GM12801 (cell line): ENCODE measurements around the gene RETREG2.

ENCODE experiments used
- TF ChIP-seq, protein P1 (sequence below): IDR thresholded peaks from one replicate; pipeline ENCODE4 v1.5.1; 2011; ENCODE audit warnings: control low read depth; ENCODE audit not compliant: insufficient read length; ENCODE audit errors: extremely low read depth

The RETREG2 gene

DNA sequence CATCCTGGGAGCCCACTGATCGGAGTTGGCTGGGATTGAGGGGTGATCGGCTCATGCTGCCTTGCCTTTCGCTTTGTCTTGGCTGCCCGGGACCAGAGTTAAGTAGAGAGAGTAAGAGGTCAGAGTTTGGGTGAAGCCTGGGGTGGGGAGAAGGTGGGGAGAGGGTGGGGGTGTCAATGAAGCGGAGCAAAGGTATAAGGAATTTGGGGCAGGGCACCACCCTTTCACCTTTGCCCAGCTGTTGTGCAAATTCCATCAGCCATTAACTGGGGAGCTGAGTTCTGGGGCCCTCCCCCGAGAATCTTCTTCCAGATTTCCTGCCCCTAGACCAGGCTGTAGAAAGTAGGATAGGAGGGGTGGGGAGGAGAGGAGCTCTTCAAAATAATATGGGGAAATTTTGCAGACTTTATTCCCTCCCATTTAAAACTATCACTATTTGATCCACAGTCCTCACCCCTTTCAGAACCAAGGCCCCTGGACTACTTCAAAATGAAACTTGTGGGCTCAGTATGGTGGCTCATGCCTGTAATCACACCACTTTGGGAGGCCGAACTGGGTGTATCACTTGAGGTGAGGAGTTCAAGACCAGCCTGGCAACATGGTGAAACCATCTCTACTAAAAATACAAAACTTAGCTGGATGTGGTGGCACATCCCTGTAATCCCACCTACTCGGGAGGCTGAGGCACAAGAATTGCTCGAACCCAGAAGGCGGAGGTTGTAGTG lies 8.0 kb upstream of the RETREG2 start, which contains the start of gene SLC23A3:
Gene SLC23A3, minus strand, starts transcription at position 100 of the 725 bp plus-strand sequence. Its CDS starts 45 bp downstream, at position 55.
- TF ChIP-seq, protein P1, sequence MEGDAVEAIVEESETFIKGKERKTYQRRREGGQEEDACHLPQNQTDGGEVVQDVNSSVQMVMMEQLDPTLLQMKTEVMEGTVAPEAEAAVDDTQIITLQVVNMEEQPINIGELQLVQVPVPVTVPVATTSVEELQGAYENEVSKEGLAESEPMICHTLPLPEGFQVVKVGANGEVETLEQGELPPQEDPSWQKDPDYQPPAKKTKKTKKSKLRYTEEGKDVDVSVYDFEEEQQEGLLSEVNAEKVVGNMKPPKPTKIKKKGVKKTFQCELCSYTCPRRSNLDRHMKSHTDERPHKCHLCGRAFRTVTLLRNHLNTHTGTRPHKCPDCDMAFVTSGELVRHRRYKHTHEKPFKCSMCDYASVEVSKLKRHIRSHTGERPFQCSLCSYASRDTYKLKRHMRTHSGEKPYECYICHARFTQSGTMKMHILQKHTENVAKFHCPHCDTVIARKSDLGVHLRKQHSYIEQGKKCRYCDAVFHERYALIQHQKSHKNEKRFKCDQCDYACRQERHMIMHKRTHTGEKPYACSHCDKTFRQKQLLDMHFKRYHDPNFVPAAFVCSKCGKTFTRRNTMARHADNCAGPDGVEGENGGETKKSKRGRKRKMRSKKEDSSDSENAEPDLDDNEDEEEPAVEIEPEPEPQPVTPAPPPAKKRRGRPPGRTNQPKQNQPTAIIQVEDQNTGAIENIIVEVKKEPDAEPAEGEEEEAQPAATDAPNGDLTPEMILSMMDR = no peak

DNA sequence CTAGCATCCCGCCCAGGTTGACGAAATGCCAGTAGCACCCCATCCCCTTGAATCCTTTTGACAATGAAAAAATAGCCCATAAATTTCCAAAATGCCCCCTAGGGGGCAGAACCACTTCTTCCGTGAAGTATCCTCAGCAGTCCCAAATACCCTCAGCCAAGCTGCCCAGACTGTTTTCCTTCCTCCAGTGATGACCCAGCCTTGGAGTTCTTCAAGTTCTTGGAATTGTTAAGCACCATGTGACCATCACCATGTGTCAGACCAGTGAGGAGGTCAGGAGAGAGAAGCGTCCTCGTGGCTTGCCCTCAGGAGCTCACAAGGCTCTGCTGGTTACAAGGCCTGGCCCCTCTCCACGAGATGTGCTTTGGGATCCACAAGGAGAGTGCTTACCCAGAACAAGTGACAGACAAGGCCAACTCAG lies 6.8 kb upstream of the RETREG2 start:
- TF ChIP-seq, protein P1 = no peak

DNA sequence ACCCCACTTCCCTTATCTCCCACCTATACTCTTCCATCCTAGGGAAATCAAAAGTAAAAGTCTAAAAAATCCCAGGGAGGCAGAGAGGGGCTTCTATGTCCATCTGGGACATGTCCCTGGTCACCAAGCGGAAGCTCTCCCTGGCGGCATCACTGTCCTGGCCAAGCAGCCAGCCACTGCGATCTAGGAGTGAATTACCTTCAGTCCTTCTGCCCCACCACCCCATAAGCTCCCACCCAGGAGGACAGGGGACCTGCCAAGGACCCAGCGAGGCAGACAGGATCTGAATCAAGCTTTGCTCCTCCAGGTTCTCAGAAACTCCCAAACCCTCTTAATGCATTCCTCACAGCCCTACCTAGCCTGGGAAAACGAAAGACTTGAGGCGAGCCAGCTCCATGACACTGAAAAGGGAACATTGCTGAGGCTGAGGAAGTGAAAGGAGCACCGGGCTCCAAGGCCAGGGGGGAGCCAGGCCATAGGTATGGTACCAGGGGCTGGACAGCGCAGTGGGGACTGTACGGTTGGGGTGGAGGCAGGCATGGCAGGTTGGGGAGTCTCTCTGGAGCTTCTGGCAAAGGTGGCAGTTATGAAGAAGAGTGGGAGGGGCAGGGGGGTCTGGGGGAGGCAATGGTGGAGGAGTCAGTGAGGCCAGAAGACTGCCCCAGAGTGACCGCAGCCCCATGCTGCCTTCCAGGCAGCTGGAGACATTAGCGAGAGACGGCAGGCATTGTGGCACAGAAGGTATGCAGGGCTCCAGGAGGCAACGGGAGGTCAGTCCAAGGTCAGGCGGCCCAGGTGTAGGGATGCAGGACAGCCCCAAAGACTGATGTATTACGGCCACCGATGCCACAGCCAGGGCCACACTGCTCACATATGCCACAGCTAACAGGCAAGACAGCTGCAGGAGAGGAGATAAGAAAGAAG lies 5.6 kb upstream of the RETREG2 start:
- TF ChIP-seq, protein P1 = no peak

- TF ChIP-seq, protein P1 = no peak
Observed at GRCh38 chr2:219173176-219173575, 4.9 kb upstream of the RETREG2 start.

GRCh38 chr2:219174146-219174545 lies 3.9 kb upstream of the RETREG2 start:
- TF ChIP-seq, protein P1 = no peak

- TF ChIP-seq, protein P1 = no peak
Observed at GRCh38 chr2:219174801-219175200, 3.3 kb upstream of the RETREG2 start.

DNA sequence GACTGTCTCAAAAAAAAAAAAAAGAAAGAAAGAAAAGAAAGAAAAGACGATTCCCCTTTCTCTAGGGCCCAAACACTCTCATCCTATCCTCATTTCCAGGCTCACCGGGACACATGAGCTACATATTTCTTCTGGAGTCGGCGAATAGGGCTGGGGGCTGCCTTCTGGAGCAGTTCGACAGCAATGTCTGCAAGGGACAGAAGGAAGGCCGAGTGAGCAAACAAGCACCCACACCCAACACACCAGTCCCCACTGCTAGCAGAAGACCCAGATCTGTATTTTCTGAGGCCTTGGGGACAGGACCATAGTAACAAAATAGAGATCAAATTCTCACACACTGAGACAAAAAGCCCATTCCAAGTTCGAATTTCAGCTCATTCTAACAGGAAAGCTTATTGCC lies 2.6 kb upstream of the RETREG2 start:
- TF ChIP-seq, protein P1 = no peak
